ENCODE results near the gene TRPV4. TPM values are rescaled to one million over a fixed set of nuclear protein-coding genes. Genes with fewer than 3 reads are reported as not detected.

Gene TRPV4
- total RNA-seq, 6 experiments from 2014 or later = 5.3 to 10.3 (median 6.7) TPM

- no peak overlapping the region for H3K27ac ChIP-seq
- peaks cover 0 to 4% (median 0%) of the 10 kb centered on the region in 4 donors for H3K36me3 ChIP-seq
- DNase-seq = no peak
- H3K4me1 ChIP-seq = peaks cover 0 to 4% (median 2%) of the 10 kb centered on the region in 4 donors
- WGBS (ENCODE audit: insufficient coverage, low coverage, low lambda C conversion rate, missing lambda C conversion rate) = 100% methylated on average over 1 of the region's 1 CpG
- intact Hi-C loops (cut with DNase I) = loop anchor here (5.0 to 10.0 kb wide), 3 partner anchors 181 to 344 kb away; no protein-coding TSS in a partner anchor
- TF ChIP-seq POLR2A (IDR thresholded peaks at IDR 0.05) (no peak), CTCF (IDR thresholded peaks at IDR 0.05) (no peak)
- no peak for ATAC-seq
- no peak overlapping the region for H3K4me3 ChIP-seq
- H3K9me3 ChIP-seq = no peaks in the 10 kb centered on the region
- H3K27me3 ChIP-seq = no peaks in the 10 kb centered on the region
Measured at GRCh38 chr12:109778684-109779083, 54.5 kb downstream of the TRPV4 start.

GRCh38 chr12:109777544-109777943 lies 55.7 kb downstream of the TRPV4 start:
- no peaks in the 10 kb centered on the region for H3K9me3 ChIP-seq
- H3K4me3 ChIP-seq = no peak overlapping the region
- H3K4me1 ChIP-seq = peaks cover 0 to 14% (median 4%) of the 10 kb centered on the region in 4 donors
- TF ChIP-seq POLR2A (IDR thresholded peaks at IDR 0.05) (no peak), CTCF (IDR thresholded peaks at IDR 0.05) (no peak)
- peak in 1 of 4 donors; percentile 19 for ATAC-seq
- H3K27me3 ChIP-seq = no peaks in the 10 kb centered on the region
- peak in 1 of 3 donors; percentile 13 for DNase-seq
- no peak overlapping the region for H3K27ac ChIP-seq
- 24% methylated on average over 5 of the region's 5 CpGs for WGBS (ENCODE audit: insufficient coverage, low coverage, low lambda C conversion rate, missing lambda C conversion rate)
- intact Hi-C loops (cut with DNase I) = loop anchor here (5.0 to 10.0 kb wide), 3 partner anchors 180 to 343 kb away; no protein-coding TSS in a partner anchor
- H3K36me3 ChIP-seq = no peaks in the 10 kb centered on the region

GRCh38 chr12:109776624-109777023 lies 56.6 kb downstream of the TRPV4 start:
- intact Hi-C loops (cut with DNase I) = loop anchor here (5.0 to 10.0 kb wide), 3 partner anchors 179 to 342 kb away; no protein-coding TSS in a partner anchor
- Histone ChIP-seq H3K36me3 (no peaks in the 10 kb centered on the region), H3K27me3 (no peaks in the 10 kb centered on the region), H3K4me1 (peaks cover 0 to 14% (median 4%) of the 10 kb centered on the region in 4 donors), H3K9me3 (no peaks in the 10 kb centered on the region), H3K27ac (no peak overlapping the region), H3K4me3 (no peak overlapping the region)
- DNase-seq (peak in 1 of 3 donors; percentile 12), ATAC-seq (no peak)
- 58% methylated on average over 9 of the region's 9 CpGs for WGBS (ENCODE audit: insufficient coverage, low coverage, low lambda C conversion rate, missing lambda C conversion rate)
- no peak for TF ChIP-seq POLR2A (IDR thresholded peaks at IDR 0.05)
- TF ChIP-seq CTCF (IDR thresholded peaks at IDR 0.05) = no peak

- TF ChIP-seq CTCF (IDR thresholded peaks at IDR 0.05) (peak; percentile 84 to 90 (median 88)), POLR2A (IDR thresholded peaks at IDR 0.05) (no peak)
- Histone ChIP-seq H3K4me3 (no peak overlapping the region), H3K27ac (no peak overlapping the region), H3K9me3 (no peaks in the 10 kb centered on the region), H3K4me1 (peaks cover 0 to 14% (median 4%) of the 10 kb centered on the region in 4 donors), H3K36me3 (no peaks in the 10 kb centered on the region), H3K27me3 (no peaks in the 10 kb centered on the region)
- DNase-seq (peak; percentile 77 to 82 (median 79)), ATAC-seq (peak; percentile 79 to 82 (median 80))
- 4% methylated on average over 4 of the region's 10 CpGs for WGBS (ENCODE audit: insufficient coverage, low coverage, low lambda C conversion rate, missing lambda C conversion rate)
- intact Hi-C loops (cut with DNase I) = loop anchor here (5.0 to 10.0 kb wide), 3 partner anchors 178 to 341 kb away; no protein-coding TSS in a partner anchor
Measured at GRCh38 chr12:109775172-109775881, 57.9 kb downstream of the TRPV4 start.
